ENCODE measurements around the gene PNPLA1.

PNPLA1 gene

GRCh38 chr6:36322591-36322990 lies 52.7 kb downstream of the PNPLA1 start:
- no peak overlapping the region for H3K4me3 ChIP-seq (ENCODE audit: low read depth, low read length)
- H3K36me3 ChIP-seq (ENCODE audit: control insufficient read depth in 2 of 2, insufficient read depth in 1 of 2, low read length in 2 of 2) = no peaks in the 10 kb centered on the region
- H3K27ac ChIP-seq (ENCODE audit: extremely low read depth, low read depth, low read length) = no peak overlapping the region
- CTCF ChIA-PET = interaction anchor here (1.2 to 4.9 kb wide), 2 partner anchors 19 to 36 kb away, joined by 3 to 21 read pairs; no protein-coding TSS in a partner anchor
- TF ChIP-seq ZNF664 (tag by site-specific recombination; IDR thresholded peaks at IDR 0.05) (peak; percentile 94), ZBTB48 (tag by site-specific recombination; IDR thresholded peaks at IDR 0.05) (no peak)
- POLR2A ChIA-PET = no interaction called here
- H3K4me1 ChIP-seq (ENCODE audit: control insufficient read depth, insufficient read depth, low read length) = peaks cover 17% of the 10 kb centered on the region
- H3K9me3 ChIP-seq (ENCODE audit: control insufficient read depth, insufficient read depth, low read depth, low read length) = no peaks in the 10 kb centered on the region

DNA sequence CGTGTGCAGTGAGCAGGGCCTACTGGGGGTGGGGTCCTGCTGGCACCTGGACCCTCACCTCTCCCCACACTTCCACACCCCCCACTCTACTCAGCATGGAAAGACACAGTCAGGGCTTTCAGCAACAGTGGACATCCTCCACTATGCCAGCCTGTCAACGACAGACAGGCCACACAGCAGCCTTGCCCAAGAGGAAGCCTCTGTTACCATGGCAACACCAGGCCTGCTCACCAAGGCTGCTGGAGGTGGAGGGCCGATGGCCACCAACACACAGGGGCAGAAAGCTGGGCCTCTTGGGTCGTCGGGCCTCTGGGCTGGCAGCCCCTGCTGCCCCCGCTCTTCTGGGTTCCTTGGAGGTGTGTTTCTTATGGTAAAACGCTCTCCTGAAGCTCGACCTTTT lies 53.2 kb downstream of the PNPLA1 start:
- no peak overlapping the region for H3K27ac ChIP-seq (ENCODE audit: extremely low read depth, low read depth, low read length)
- CTCF ChIA-PET = interaction anchor here (1.2 to 6.3 kb wide), 2 partner anchors 18 to 35 kb away, joined by 3 to 40 read pairs; no protein-coding TSS in a partner anchor
- TF ChIP-seq REPIN1 (tag by site-specific recombination; IDR thresholded peaks at IDR 0.05; ENCODE audit: low read depth) (no peak), ZNF18 (tag by site-specific recombination; IDR thresholded peaks at IDR 0.05) (no peak), ZNF785 (tag by site-specific recombination; IDR thresholded peaks at IDR 0.05) (no peak), ZNF629 (tag by site-specific recombination; IDR thresholded peaks at IDR 0.05) (no peak), ZNF529 (tag by site-specific recombination; IDR thresholded peaks at IDR 0.05; ENCODE audit: insufficient replicate concordance) (no peak), ZNF114 (tag by site-specific recombination; IDR thresholded peaks at IDR 0.05) (no peak), ZSCAN30 (tag by site-specific recombination; IDR thresholded peaks at IDR 0.05) (no peak), PRDM2 (tag by site-specific recombination; IDR thresholded peaks at IDR 0.05; ENCODE audit: borderline replicate concordance) (no peak), ZNF639 (tag by site-specific recombination; IDR thresholded peaks at IDR 0.05) (no peak)
- TF ChIP-seq, protein P1, sequence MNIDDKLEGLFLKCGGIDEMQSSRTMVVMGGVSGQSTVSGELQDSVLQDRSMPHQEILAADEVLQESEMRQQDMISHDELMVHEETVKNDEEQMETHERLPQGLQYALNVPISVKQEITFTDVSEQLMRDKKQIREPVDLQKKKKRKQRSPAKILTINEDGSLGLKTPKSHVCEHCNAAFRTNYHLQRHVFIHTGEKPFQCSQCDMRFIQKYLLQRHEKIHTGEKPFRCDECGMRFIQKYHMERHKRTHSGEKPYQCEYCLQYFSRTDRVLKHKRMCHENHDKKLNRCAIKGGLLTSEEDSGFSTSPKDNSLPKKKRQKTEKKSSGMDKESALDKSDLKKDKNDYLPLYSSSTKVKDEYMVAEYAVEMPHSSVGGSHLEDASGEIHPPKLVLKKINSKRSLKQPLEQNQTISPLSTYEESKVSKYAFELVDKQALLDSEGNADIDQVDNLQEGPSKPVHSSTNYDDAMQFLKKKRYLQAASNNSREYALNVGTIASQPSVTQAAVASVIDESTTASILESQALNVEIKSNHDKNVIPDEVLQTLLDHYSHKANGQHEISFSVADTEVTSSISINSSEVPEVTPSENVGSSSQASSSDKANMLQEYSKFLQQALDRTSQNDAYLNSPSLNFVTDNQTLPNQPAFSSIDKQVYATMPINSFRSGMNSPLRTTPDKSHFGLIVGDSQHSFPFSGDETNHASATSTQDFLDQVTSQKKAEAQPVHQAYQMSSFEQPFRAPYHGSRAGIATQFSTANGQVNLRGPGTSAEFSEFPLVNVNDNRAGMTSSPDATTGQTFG (tag by site-specific recombination; IDR thresholded peaks at IDR 0.05; ENCODE audit: borderline replicate concordance) = no peak
- TF ChIP-seq, protein P2, sequence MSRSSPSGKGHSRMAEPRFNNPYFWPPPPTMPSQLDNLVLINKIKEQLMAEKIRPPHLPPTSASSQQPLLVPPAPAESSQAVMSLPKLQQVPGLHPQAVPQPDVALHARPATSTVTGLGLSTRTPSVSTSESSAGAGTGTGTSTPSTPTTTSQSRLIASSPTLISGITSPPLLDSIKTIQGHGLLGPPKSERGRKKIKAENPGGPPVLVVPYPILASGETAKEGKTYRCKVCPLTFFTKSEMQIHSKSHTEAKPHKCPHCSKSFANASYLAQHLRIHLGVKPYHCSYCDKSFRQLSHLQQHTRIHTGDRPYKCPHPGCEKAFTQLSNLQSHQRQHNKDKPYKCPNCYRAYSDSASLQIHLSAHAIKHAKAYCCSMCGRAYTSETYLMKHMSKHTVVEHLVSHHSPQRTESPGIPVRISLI (tag by site-specific recombination; IDR thresholded peaks at IDR 0.05) = no peak
- TF ChIP-seq, protein P3, sequence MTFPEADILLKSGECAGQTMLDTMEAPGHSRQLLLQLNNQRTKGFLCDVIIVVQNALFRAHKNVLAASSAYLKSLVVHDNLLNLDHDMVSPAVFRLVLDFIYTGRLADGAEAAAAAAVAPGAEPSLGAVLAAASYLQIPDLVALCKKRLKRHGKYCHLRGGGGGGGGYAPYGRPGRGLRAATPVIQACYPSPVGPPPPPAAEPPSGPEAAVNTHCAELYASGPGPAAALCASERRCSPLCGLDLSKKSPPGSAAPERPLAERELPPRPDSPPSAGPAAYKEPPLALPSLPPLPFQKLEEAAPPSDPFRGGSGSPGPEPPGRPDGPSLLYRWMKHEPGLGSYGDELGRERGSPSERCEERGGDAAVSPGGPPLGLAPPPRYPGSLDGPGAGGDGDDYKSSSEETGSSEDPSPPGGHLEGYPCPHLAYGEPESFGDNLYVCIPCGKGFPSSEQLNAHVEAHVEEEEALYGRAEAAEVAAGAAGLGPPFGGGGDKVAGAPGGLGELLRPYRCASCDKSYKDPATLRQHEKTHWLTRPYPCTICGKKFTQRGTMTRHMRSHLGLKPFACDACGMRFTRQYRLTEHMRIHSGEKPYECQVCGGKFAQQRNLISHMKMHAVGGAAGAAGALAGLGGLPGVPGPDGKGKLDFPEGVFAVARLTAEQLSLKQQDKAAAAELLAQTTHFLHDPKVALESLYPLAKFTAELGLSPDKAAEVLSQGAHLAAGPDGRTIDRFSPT (tag by site-specific recombination; IDR thresholded peaks at IDR 0.05) = no peak
- TF ChIP-seq, protein P4, sequence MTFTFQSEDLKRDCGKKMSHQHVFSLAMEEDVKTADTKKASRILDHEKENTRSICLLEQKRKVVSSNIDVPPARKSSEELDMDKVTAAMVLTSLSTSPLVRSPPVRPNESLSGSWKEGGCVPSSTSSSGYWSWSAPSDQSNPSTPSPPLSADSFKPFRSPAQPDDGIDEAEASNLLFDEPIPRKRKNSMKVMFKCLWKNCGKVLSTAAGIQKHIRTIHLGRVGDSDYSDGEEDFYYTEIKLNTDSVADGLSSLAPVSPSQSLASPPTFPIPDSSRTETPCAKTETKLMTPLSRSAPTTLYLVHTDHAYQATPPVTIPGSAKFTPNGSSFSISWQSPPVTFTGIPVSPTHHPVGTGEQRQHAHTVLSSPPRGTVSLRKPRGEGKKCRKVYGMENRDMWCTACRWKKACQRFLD (tag by site-specific recombination; IDR thresholded peaks at IDR 0.05) = no peak
- TF ChIP-seq, protein P5, sequence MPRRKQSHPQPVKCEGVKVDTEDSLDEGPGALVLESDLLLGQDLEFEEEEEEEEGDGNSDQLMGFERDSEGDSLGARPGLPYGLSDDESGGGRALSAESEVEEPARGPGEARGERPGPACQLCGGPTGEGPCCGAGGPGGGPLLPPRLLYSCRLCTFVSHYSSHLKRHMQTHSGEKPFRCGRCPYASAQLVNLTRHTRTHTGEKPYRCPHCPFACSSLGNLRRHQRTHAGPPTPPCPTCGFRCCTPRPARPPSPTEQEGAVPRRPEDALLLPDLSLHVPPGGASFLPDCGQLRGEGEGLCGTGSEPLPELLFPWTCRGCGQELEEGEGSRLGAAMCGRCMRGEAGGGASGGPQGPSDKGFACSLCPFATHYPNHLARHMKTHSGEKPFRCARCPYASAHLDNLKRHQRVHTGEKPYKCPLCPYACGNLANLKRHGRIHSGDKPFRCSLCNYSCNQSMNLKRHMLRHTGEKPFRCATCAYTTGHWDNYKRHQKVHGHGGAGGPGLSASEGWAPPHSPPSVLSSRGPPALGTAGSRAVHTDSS (tag by site-specific recombination; IDR thresholded peaks at IDR 0.05) = no peak

More for the DNA sequence above, 53.2 kb downstream of the PNPLA1 start:
- H3K4me1 ChIP-seq (ENCODE audit: control insufficient read depth, insufficient read depth, low read length) = peaks cover 17% of the 10 kb centered on the region
- H3K4me3 ChIP-seq (ENCODE audit: low read depth, low read length) = no peak overlapping the region
- POLR2A ChIA-PET = no interaction called here
- no peaks in the 10 kb centered on the region for H3K9me3 ChIP-seq (ENCODE audit: control insufficient read depth, insufficient read depth, low read depth, low read length)
- no peaks in the 10 kb centered on the region for H3K36me3 ChIP-seq (ENCODE audit: control insufficient read depth in 2 of 2, insufficient read depth in 1 of 2, low read length in 2 of 2)

All from HEK293 (cell line).